Activated CD8-positive, alpha-beta memory T cell treated with anti-CD3 and anti-CD28 coated beads for 36 hours (primary cell): ENCODE data around the gene SYNJ2. TPM values are rescaled to one million over a fixed set of nuclear protein-coding genes. Genes with fewer than 3 reads are reported as not detected.

Source experiments
- CTCF ChIA-PET: fragments of 350-600 bp; sonication (Branson Sonifier 250); formaldehyde crosslinking; loops from one replicate; lab custom pipeline; 2021; ENCODE audit warnings: antibody characterized with exemption; lab: Charles Lee
- POLR2A ChIA-PET: fragments of 350-600 bp; sonication (Branson Sonifier 250); formaldehyde crosslinking; loops from one replicate; lab custom pipeline; 2021; ENCODE audit warnings: antibody characterized with exemption; lab: Charles Lee
- total RNA-seq, 2 experiments: library from RNA; stranded (reverse); gene quantifications; one replicate each; pipeline ENCODE4 v1.2.3, GENCODE V29; 2021

SYNJ2 gene
- total RNA-seq, 2 experiments from 2014 or later = 25.8 to 27.4 TPM

- ChIA-PET POLR2A (no interaction called here), CTCF (no interaction called here)
These were observed 22.4 kb downstream of the SYNJ2 start for GRCh38 chr6:158003910-158004700.

GRCh38 chr6:158004701-158005095 lies 23.0 kb downstream of the SYNJ2 start:
- POLR2A ChIA-PET = no interaction called here
- CTCF ChIA-PET = no interaction called here

GRCh38 chr6:158005626-158006180 lies 24.0 kb downstream of the SYNJ2 start:
- POLR2A ChIA-PET = no interaction called here
- CTCF ChIA-PET = no interaction called here

- ChIA-PET POLR2A (no interaction called here), CTCF (no interaction called here)
These were observed 24.7 kb downstream of the SYNJ2 start for GRCh38 chr6:158006331-158006730.

GRCh38 chr6:158006821-158007570 lies 25.3 kb downstream of the SYNJ2 start:
- CTCF ChIA-PET = interaction anchor here (1.3 kb wide), 1 partner anchor 14 kb away, joined by 3 read pairs; no protein-coding TSS in a partner anchor
- POLR2A ChIA-PET = interaction anchor here (1.2 kb wide), 1 partner anchor 19 kb away, joined by 3 read pairs; no protein-coding TSS in a partner anchor

GRCh38 chr6:158008864-158009113 lies 27.1 kb downstream of the SYNJ2 start:
- ChIA-PET CTCF (no interaction called here), POLR2A (no interaction called here)

- ChIA-PET POLR2A (no interaction called here), CTCF (no interaction called here)
These were observed 27.6 kb downstream of the SYNJ2 start for GRCh38 chr6:158009114-158009891.

GRCh38 chr6:158009935-158010585 lies 28.4 kb downstream of the SYNJ2 start:
- POLR2A ChIA-PET = no interaction called here
- CTCF ChIA-PET = no interaction called here

- ChIA-PET CTCF (interaction anchor here (2.8 kb wide), 1 partner anchor 15 kb away, joined by 10 read pairs; no protein-coding TSS in a partner anchor), POLR2A (no interaction called here)
These were observed 29.2 kb downstream of the SYNJ2 start for GRCh38 chr6:158010591-158011477.

- ChIA-PET POLR2A (no interaction called here), CTCF (interaction anchor here (2.8 kb wide), 1 partner anchor 15 kb away, joined by 10 read pairs; no protein-coding TSS in a partner anchor)
These were observed 29.8 kb downstream of the SYNJ2 start for GRCh38 chr6:158011478-158011920.

GRCh38 chr6:158011980-158012566 lies 30.4 kb downstream of the SYNJ2 start:
- ChIA-PET POLR2A (no interaction called here), CTCF (interaction anchor here (2.8 kb wide), 1 partner anchor 14 kb away, joined by 10 read pairs; no protein-coding TSS in a partner anchor)

- POLR2A ChIA-PET = no interaction called here
- CTCF ChIA-PET = interaction anchor here (0.5 to 1.5 kb wide), 2 partner anchors 30 to 826 kb away, joined by 3 to 4 read pairs; no protein-coding TSS in a partner anchor
These were observed 32.3 kb downstream of the SYNJ2 start for GRCh38 chr6:158013904-158014504.

- CTCF ChIA-PET = interaction anchor here (1.5 to 1.9 kb wide), 2 partner anchors 11 to 30 kb away, joined by 4 to 7 read pairs; no protein-coding TSS in a partner anchor
- POLR2A ChIA-PET = no interaction called here
These were observed 33.0 kb downstream of the SYNJ2 start for GRCh38 chr6:158014505-158015187.

GRCh38 chr6:158015188-158015506 lies 33.5 kb downstream of the SYNJ2 start:
- CTCF ChIA-PET = interaction anchor here (0.6 to 1.9 kb wide), 3 partner anchors 11 to 211 kb away, joined by 3 to 7 read pairs (median 4); no protein-coding TSS in a partner anchor
- POLR2A ChIA-PET = no interaction called here

- ChIA-PET CTCF (interaction anchor here (0.7 to 1.7 kb wide), 3 partner anchors 9 to 112 kb away, joined by 3 to 9 read pairs (median 4); no protein-coding TSS in a partner anchor), POLR2A (interaction anchor here (1.1 kb wide), 1 partner anchor 9 kb away, joined by 3 read pairs; no protein-coding TSS in a partner anchor)
These were observed 35.1 kb downstream of the SYNJ2 start for GRCh38 chr6:158016571-158017383.
